Small intestine (tissue), 16 donors: ENCODE measurements around the gene KCNMB1. TPM values are rescaled to one million over a fixed set of nuclear protein-coding genes. Genes with fewer than 3 reads are reported as not detected.

Experiments
- DNase-seq, 2 donors: peaks; one replicate each; pipeline versions ENCODE4 v3.0.0 to v3.0.0-alpha.2; 2013
- FAIRE-seq: peaks from 2 replicates; lab custom pipeline; 2012; peaks lifted over from hg19 to GRCh38; lab: Jason Lieb, UNC
- H3K27ac ChIP-seq, 3 donors: one replicate each; pipeline ENCODE4 v1.5.1; 2013; ENCODE audit warnings: low read length in 2 of 3, mild to moderate bottlenecking in 2 of 3, control low read depth in 1 of 3, inconsistent platforms in 1 of 3, low read depth in 1 of 3, moderate library complexity in 1 of 3
- H3K27me3 ChIP-seq, 3 donors: one replicate each; pipeline ENCODE4 v1.6.1; 2013; ENCODE audit warnings: low read length in 3 of 3, inconsistent platforms in 1 of 3; ENCODE audit not compliant: control insufficient read depth in 3 of 3, insufficient read depth in 3 of 3
- H3K36me3 ChIP-seq, 3 donors: one replicate each; pipeline ENCODE4 v1.6.1; 2013; ENCODE audit warnings: low read length in 3 of 3, inconsistent platforms in 1 of 3, low read depth in 1 of 3, mild to moderate bottlenecking in 1 of 3, moderate library complexity in 1 of 3; ENCODE audit not compliant: control insufficient read depth in 3 of 3, insufficient read depth in 2 of 3
- H3K4me1 ChIP-seq, 3 donors: one replicate each; pipeline ENCODE4 v1.6.1; 2013; ENCODE audit warnings: low read length in 2 of 3, inconsistent platforms in 1 of 3, low read depth in 1 of 3, mild to moderate bottlenecking in 1 of 3, moderate library complexity in 1 of 3; ENCODE audit not compliant: control insufficient read depth in 3 of 3, insufficient read depth in 2 of 3
- H3K4me3 ChIP-seq, 3 donors: one replicate each; pipeline ENCODE4 v1.5.1; 2013; ENCODE audit warnings: low read length in 3 of 3, control low read depth in 1 of 3, inconsistent platforms in 1 of 3, low read depth in 1 of 3, mild to moderate bottlenecking in 1 of 3, moderate library complexity in 1 of 3
- H3K9me3 ChIP-seq, 2 donors: one replicate each; pipeline ENCODE4 v1.6.1; 2013; ENCODE audit warnings: low read depth in 1 of 2, low read length in 1 of 2; ENCODE audit not compliant: control insufficient read depth in 2 of 2, insufficient read depth in 1 of 2
- WGBS, 3 donors: extraction: QIAGEN DNeasy Blood & Tissue Kit; methylation state at CpG; one replicate each; pipeline ENCODE4 v1.1.7; 2013; 5-methylcytosine and 5-hydroxymethylcytosine counted together
- long read RNA-seq, 10 donors: transcript quantifications; one replicate each; lab custom pipeline, GENCODE V29; 2026
- polyA plus RNA-seq, 4 donors: library from polyadenylated mRNA; stranded (reverse) in 3 of 4; unstranded in 1 of 4; fragments of 200-250 nt in 3 of 4; fragments of 120-200 nt in 1 of 4; gene quantifications; one replicate each; pipeline versions ENCODE4 v1.2.1 to v1.2.3, GENCODE V29; 2013
- donor health status: healthy with polysubstance abuse.
- donor health status: control.
- donor health status: control.
- donor health status: Bipolar disorder and iron deficiency.
- donor health status: healthy.

The KCNMB1 gene
- 1 to 10 TPM in 1 of 4 donors, under 1 TPM in 3; 0.22 to 3.6 (median 0.63) TPM for polyA plus RNA-seq
- long read RNA-seq, donor 1, full-length matches to known transcripts, result 9 of 9 reads
- long read RNA-seq, donor 1, partial matches to known transcripts, result 0 of 9 reads
- long read RNA-seq, donor 1, other reads (novel, unspliced or antisense), result 0 of 9 reads
- long read RNA-seq, donor 2, full-length matches to known transcripts, result 1 of 1 reads
- long read RNA-seq, donor 2, partial matches to known transcripts, result 0 of 1 reads
- long read RNA-seq, donor 2, other reads (novel, unspliced or antisense), result 0 of 1 reads
- long read RNA-seq, donor 3, full-length matches to known transcripts, result 4 of 4 reads
- long read RNA-seq, donor 3, partial matches to known transcripts, result 0 of 4 reads
- long read RNA-seq, donor 3, other reads (novel, unspliced or antisense), result 0 of 4 reads
- long read RNA-seq, donor 4, result 0 reads
- long read RNA-seq, donor 5, full-length matches to known transcripts, result 1 of 1 reads
- long read RNA-seq, donor 5, partial matches to known transcripts, result 0 of 1 reads
- long read RNA-seq, donor 5, other reads (novel, unspliced or antisense), result 0 of 1 reads
- long read RNA-seq, donor 6, full-length matches to known transcripts, result 8 of 8 reads
- long read RNA-seq, donor 6, partial matches to known transcripts, result 0 of 8 reads
- long read RNA-seq, donor 6, other reads (novel, unspliced or antisense), result 0 of 8 reads
- long read RNA-seq, donor 7, full-length matches to known transcripts, result 17 of 17 reads
- long read RNA-seq, donor 7, partial matches to known transcripts, result 0 of 17 reads
- long read RNA-seq, donor 7, other reads (novel, unspliced or antisense), result 0 of 17 reads
- long read RNA-seq, donor 8, result 0 reads
- long read RNA-seq, donor 9, full-length matches to known transcripts, result 2 of 2 reads
- long read RNA-seq, donor 9, partial matches to known transcripts, result 0 of 2 reads
- long read RNA-seq, donor 9, other reads (novel, unspliced or antisense), result 0 of 2 reads
- long read RNA-seq, donor 10, full-length matches to known transcripts, result 14 of 14 reads
- long read RNA-seq, donor 10, partial matches to known transcripts, result 0 of 14 reads
- long read RNA-seq, donor 10, other reads (novel, unspliced or antisense), result 0 of 14 reads

GRCh38 chr5:170388818-170389549, at the start of gene KCNMB1:
TSS of gene KCNMB1 (minus strand) at chr5:170389367. CDS start at chr5:170385447, 3,920 bp downstream.
- H3K27me3 ChIP-seq, result peaks cover 0 to 2% (median 0%) of the 10 kb centered on the region in 3 donors
- FAIRE-seq, result no peak
- DNase-seq, result peak in 1 of 2 donors; percentile 12
- peak within 1 kb of the TSS in 2 of 3 donors; percentile 60 to 64 for H3K27ac ChIP-seq
- no peaks in the 10 kb centered on the region for H3K9me3 ChIP-seq
- 40 to 54% (median 44%) methylated on average over 15 of the region's 15 CpGs for WGBS, 3 donors
- H3K4me1 ChIP-seq, result no peaks in the 10 kb centered on the region
- H3K36me3 ChIP-seq, result no peaks in the 10 kb centered on the region
- H3K4me3 ChIP-seq, result peak within 1 kb of the TSS in 1 of 3 donors; percentile 29

- WGBS, 3 donors, result 76 to 90% (median 78%) methylated on average over 8 of the region's 8 CpGs
- FAIRE-seq (no peak), DNase-seq (no peak)
- Histone ChIP-seq H3K9me3 (no peaks in the 10 kb centered on the region), H3K36me3 (no peaks in the 10 kb centered on the region), H3K4me1 (no peaks in the 10 kb centered on the region), H3K27me3 (no peaks in the 10 kb centered on the region), H3K27ac (no peak overlapping the region), H3K4me3 (no peak overlapping the region)
These were observed 49.4 kb upstream of the KCNMB1 start for GRCh38 chr5:170438581-170438980.

- no peak overlapping the region for H3K27ac ChIP-seq
- H3K4me1 ChIP-seq, result no peaks in the 10 kb centered on the region
- DNase-seq (no peak), FAIRE-seq (no peak)
- no peaks in the 10 kb centered on the region for H3K9me3 ChIP-seq
- H3K36me3 ChIP-seq, result no peaks in the 10 kb centered on the region
- H3K4me3 ChIP-seq, result no peak overlapping the region
- no peaks in the 10 kb centered on the region for H3K27me3 ChIP-seq
- WGBS, 3 donors, result 78 to 84% (median 80%) methylated on average over 12 of the region's 12 CpGs
These were observed 48.6 kb upstream of the KCNMB1 start for GRCh38 chr5:170437621-170438375.

- Histone ChIP-seq H3K4me1 (no peaks in the 10 kb centered on the region), H3K4me3 (no peak overlapping the region), H3K36me3 (no peaks in the 10 kb centered on the region), H3K27me3 (no peaks in the 10 kb centered on the region), H3K27ac (no peak overlapping the region), H3K9me3 (no peaks in the 10 kb centered on the region)
- 83 to 84% (median 84%) methylated on average over 10 of the region's 10 CpGs for WGBS, 3 donors
- no peak for FAIRE-seq
- no peak for DNase-seq
These were observed 47.2 kb upstream of the KCNMB1 start for GRCh38 chr5:170436335-170436734.

- Histone ChIP-seq H3K4me3 (no peak overlapping the region), H3K27me3 (no peaks in the 10 kb centered on the region), H3K4me1 (no peaks in the 10 kb centered on the region), H3K9me3 (no peaks in the 10 kb centered on the region), H3K36me3 (no peaks in the 10 kb centered on the region), H3K27ac (no peak overlapping the region)
- DNase-seq, result peak; percentile 32 to 61
- 26 to 38% (median 33%) methylated on average over 16 of the region's 16 CpGs for WGBS, 3 donors
- FAIRE-seq, result no peak
These were observed 45.9 kb upstream of the KCNMB1 start for GRCh38 chr5:170434966-170435605.

- DNase-seq, result no peak
- no peak overlapping the region for H3K4me3 ChIP-seq
- WGBS, 3 donors, result 84 to 95% (median 88%) methylated on average over 3 of the region's 3 CpGs
- no peak overlapping the region for H3K27ac ChIP-seq
- no peaks in the 10 kb centered on the region for H3K36me3 ChIP-seq
- no peaks in the 10 kb centered on the region for H3K27me3 ChIP-seq
- no peaks in the 10 kb centered on the region for H3K9me3 ChIP-seq
- H3K4me1 ChIP-seq, result no peaks in the 10 kb centered on the region
- FAIRE-seq, result no peak
These were observed 43.5 kb upstream of the KCNMB1 start for GRCh38 chr5:170432669-170433068.

- 68 to 80% (median 72%) methylated on average over 4 of the region's 4 CpGs for WGBS, 3 donors
- no peak overlapping the region for H3K27ac ChIP-seq
- no peaks in the 10 kb centered on the region for H3K27me3 ChIP-seq
- no peaks in the 10 kb centered on the region for H3K4me1 ChIP-seq
- no peak overlapping the region for H3K4me3 ChIP-seq
- FAIRE-seq, result no peak
- DNase-seq, result no peak
- no peaks in the 10 kb centered on the region for H3K36me3 ChIP-seq
- no peaks in the 10 kb centered on the region for H3K9me3 ChIP-seq
These were observed 42.4 kb upstream of the KCNMB1 start for GRCh38 chr5:170431571-170431970.
